ENCODE data around the gene SBF2.
A peak's percentile ranks its signal among the peaks of the same experiment; 100 is the strongest.

The SBF2 gene

DNA sequence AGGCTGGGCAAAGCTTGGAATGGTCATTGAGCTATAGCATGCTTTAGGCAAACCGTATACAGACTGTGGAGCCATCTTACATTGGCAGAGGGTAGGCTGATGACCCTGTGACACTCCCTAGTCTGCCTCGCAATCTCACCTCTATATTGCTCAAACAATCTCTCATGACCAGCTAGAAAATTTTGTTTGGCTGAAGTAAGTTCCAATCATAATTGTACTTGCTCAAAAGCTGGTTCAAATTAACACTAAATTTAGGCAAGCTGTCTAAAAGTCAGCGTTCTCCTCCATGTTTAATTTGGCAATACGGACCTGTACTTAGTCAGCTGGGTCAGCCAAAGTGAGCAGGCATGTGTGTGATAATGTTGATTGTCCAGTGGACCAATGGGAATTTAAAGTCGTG, 497.2 kb downstream of the SBF2 start:
- no peak for DNase-seq

DNA sequence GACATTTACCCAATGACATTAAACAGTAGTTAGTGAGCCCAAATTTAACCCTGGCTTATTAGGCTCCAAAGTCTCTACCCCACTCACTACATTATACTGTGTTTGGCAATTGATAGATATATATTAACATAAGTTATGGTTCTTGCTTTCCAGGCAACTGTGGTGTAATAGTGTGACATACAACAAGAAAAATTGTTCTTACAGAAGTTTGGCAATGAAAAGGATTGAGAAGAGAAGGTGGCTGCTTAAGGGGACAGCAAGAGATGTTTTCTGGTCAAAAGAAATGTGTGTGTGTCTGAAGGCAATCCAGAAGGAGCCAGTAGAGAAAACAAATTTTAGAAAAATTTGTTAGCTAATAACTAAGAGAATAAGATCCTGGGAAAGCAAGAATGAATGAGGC, 497.8 kb downstream of the SBF2 start:
- DNase-seq = no peak

DNA sequence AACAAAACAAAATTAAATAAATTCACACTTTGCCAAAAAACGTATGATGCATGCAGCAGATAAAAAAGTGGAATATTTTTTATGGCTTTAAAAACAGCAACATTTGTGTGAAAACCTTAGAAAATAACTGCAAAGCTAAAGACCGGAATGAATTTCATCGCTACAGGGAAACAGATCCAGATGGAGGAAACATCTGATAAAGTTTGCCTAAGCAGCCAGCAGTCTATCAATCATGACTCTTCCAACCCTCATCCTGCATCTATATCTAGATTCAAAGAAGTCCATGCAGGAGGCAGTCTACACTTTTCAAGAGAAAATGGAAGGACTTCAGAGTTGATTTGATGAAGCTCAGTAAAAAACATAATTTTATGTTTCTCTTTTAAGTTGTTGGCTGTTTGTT, 503.3 kb downstream of the SBF2 start:
- DNase-seq = no peak

DNA sequence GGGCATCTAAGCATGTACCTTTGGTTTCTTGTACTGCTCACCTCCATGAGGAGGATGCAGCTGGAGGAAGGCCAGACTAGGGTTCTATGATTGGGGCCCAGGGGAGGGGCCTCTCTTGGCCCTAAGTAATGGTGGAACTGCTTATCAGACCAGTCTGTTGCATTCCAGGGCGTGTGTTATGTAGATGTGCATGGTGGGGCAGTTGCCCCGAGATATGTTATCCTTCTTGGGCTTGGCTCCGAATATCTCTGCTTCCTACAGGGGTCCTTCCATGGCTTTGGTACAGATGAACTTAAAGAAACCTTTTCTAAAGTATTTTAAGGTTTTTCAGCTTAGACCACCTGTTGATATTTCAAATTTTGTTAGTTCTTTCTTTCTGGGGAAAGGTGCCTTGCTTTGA, 504.1 kb downstream of the SBF2 start:
- no peak for DNase-seq

DNA sequence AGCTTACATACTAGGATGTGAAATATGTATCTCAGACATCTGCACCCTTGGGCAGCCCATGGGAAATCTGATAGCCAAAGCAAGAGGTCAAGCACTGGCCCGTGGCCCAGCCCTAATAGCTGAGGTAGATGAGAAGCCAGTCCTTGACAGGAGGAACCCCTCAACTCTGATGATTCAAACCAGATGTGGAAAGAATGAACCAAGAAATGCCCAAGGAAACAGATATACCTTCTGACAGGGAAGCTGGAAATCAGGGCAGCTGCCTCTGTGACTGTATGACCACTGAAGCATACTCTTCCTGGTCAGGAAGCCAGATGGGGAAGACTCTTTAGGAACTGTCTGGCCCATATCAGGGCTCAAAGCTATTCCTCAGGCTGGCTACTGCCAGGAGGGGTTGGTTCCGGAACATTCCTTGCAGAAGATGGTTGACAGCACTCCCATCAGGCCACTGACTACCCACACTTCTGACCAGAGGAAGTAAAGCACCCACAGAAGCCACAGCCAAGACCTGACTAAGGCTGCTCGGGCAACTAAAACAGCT, 506.0 kb downstream of the SBF2 start:
- DNase-seq = peak in 1 of 2 donors; percentile 13

DNA sequence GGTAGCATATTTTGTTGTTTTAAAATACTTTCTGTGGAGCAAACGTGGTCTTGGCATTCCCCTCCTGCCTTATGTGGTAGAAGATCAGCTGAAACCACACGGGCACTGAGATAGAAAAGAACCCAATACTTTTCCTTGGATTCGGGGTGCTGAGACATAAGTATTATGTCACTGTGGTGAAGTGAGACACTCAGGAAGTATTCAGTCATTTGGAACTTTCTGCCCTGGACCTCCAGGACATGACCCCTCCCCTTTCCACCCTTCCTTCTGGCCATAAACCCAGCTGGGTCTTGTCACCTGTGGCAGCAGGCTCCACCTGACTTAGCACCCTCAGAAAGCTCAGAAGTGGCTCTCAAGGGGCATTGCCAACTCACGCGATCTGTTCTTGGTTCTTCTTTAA, 506.8 kb downstream of the SBF2 start:
- no peak for DNase-seq

DNA sequence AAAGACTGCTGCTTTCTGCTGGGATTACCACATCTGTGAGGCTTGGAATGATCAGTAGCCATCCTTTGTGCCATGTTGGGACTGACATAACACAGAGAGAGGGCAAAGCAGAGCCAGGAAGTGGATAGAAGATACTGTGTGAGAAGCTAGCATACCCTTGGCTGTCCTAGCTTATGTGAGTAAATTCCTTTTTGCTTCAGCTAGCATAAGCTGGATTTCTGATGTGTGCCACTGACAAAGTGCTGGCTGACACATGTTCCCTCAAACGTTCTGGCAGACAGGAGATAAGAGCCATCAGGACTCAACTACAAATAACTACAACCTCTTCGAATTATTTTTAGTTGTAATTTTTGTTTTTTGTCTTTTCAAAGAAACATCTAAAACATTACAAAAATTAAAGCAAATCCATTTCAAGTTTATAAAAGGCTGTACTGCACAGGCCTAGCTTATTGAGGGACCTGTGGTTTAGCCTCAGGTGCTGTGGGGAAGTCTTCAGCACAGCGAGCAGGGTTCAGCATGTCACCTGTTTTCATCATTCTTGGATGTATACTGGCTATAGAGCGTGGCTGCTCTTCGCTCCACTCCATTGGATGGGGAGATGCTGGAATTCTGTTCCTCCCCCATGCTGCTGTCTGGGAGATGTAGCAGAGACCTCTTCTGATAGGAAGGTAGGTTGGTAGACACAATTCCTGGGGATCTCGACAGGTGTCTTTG, 509.3 kb downstream of the SBF2 start:
- no peak for DNase-seq

DNA sequence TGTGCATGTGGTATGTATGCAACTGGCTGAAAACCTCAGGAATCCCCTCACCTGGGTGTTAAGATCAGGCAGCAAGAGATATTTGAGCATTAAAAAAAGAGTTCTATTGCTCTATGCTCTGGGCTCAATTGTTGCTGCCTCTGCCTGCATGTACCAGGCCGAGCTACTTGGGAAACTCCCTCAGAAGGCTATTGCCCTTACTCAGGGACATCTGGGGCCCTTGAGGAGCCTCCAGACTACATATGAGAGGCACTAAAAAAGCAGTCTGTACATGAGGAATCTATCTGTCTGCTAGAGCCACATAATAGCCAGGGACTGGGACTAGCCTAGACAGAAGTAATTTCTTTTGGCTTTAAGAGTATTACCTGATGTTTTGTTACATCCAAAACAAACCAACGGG, 510.0 kb downstream of the SBF2 start:
- no peak for DNase-seq

DNA sequence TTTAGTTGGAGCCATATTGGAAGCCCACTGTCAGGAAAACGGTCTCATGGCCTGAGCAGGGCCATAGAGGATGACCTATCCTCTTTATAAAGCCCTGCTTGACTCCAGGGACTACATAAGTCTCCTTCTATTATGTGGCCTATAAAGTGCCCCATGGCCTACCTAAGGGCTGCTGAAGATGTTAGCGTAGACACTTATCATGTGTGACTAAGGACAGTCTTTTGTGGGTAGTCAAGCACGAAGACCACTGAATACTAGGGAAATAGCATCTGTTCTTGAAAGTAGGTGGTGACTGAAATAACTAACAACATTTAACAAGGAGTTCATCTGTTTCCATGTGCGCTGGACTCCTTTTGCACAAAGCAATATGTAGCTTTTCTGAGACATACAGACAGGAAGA, 513.1 kb downstream of the SBF2 start:
- DNase-seq = no peak

DNA sequence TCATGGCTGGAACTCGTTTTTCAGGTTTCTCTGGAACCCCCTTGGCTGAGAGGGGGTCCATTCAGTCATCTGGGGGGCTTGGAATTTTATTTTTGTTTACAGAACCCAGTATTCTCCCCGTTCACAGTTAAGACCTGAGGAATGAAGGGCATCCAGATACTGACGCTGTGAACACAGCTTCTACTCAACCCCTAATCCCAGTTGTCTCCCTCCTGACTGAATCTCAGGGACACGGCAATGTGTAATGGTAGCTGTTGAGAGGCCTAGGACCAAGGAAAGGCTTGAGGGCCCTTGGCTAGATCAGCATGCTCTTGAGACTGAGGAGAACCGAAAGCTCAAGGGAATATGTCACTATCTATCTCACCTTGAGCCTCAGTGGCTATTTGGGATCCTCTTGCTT, 516.5 kb downstream of the SBF2 start:
- DNase-seq = no peak

DNA sequence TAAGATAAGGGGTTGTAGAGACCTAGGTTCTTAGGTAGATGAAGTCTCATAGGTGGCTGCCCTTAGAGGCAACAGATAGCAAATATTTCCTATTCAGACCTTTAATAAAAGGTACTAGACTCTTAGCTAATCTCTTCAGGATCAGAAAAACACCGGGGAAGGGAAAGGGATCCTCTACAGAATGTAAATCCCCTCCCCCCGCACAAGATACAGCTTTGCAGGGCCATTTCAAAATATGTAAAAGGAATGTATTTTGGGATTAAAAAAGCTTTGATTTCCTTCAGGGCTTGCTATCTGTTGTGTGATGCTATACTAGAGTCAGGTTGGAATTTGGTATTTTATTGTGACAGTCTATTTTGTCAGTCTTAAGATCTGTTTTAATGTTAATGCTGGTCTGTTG, 517.0 kb downstream of the SBF2 start:
- DNase-seq = no peak

DNA sequence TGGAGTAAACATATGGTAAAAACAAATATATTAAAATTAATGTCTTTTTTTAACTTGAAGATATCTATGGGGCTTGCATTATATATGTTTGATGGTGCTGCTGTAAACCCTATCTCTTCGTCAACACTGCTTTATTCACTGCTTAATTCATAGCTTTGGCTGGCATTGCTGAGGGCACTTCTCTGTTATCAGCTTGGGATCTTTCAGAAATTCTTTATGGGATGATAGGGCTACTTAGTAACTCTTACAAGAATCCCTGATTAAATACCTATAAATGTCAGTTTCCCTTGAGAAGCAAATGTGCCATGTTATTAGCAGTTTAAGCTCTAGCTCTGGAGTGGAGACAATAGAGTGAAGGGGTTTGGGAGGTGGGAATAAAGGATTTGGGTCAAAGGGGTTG, 517.8 kb downstream of the SBF2 start:
- no peak for DNase-seq

DNA sequence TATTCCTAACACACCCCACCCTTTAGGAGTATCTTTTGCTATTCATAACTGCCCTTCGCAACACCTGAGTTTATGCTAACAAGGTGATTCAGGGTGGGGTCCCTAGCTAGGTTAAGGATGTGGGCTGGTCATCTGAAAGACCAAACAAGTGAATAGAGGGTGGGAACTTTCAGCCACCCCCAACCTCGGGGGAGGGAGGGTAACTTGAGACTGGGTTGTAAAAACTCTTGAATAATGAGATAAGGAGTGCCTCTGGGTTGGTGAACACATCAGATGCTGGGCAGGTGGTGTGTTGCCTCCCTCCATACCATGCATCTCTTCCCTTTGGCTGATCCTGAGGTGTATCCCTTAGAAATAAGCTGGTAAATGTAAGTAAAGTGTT, 518.6 kb downstream of the SBF2 start:
- no peak for DNase-seq

DNA sequence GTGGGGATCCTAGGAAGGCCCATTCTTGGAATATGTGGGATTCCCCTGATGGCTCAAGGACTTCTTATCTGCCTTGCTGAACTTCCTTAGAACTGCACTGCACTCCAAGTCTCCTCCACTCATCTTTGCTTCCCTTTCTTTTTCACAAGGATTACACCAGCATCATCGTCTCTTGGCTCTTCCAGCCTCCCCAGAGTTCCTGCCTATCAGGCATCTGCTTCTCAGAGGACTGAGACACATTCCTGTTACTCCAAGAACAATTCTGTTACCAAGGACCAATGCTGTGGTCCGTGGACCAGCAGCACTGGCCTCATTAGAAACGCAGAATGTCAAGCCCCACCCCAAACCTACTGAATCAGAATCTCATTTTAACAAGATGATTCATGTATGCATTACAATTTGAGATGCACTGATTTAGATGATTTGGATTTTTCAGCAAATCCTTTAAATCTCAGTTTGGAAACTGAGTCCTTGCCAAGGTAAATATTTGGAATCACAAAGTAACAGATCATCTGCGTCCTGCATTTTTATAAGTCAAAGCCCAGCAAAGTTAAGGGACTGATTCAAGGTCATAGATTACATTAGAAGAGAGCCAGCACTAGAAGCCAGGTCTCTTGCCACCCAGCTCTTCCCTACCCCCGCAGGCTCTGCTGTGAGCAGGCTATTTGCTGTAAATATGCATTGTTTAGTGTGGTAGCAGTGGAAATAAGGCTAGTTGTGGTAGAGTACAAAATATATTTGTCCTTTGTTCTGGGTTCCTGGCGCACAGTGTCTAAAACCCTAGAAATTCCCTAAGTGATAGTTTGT, 519.2 kb downstream of the SBF2 start:
- DNase-seq = no peak

DNA sequence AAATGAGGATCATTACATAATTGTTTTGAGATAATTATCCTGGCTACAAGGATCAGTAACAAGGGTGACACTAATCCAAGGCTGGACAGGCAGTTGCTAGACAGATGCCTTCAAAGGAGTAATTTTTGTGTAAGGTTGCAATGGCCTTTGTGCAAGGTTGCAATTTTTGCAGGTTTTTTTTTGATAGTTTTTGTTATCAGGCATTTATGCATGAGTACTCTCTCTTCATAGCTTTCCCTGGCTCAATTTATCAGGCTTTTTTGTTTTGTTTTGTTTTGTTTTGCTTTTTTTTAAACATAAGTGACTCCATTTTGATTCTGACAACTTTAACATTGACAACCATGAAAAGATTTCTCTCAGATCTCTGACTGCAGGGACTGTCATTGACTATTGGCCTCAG, 519.9 kb downstream of the SBF2 start:
- no peak for DNase-seq

DNA sequence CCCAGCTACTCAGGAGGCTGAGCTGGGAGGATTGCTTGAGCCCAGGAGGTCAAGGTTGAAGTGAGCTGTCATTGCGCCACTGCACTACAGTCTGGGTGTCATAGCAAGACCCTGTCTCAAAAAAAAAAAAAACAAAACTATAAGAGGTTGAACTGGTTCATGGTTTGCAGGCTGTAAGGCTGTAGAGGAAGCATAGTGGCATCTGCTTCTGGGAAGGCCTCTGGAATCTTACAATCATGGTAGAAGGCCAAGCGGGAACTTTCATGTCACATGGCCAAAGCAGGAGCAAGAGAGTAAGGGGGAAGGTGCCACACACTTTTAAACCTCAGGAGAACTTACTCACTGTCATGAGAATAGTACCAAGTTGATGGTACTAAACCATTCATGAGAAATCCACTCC, 520.5 kb downstream of the SBF2 start:
- DNase-seq = no peak

DNA sequence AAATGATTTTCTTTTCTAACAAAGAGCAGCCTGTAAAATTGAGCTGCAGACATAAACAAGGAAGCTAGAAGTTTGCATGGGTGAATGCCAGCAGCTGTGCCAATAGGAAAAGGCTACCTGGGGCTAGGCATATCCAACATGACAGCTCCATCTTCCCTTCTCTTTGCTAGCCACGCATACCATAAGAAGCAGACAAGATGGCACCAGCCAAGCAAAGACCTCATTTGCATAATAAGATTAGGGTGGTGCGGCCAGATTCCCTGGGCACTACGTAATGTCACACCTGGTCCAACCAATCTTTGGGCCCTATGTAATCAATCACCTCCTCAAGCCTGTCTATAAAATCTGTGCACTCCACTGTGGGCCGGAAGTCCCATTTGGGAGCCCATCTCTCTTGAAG, 521.8 kb downstream of the SBF2 start:
- no peak for DNase-seq

DNA sequence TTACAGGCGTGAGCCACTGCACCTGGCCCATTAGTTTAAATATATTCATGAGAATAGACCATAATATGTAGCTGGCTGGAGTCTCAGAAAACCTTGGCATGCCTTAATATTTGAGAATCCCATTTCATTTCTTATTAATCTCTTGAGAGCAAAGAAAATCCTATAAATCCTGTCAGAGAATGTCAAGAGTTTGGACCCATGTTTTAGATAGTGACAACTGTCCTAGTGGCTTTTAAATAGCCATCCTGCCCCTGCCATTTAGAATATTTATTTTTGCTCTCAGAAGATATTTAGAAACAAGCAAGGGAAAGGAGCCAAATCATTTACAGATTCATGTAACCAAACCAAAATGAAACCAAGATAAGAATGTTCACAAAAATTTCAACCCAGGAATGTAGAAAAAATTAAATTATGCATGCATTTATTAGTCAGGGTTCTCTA, 522.9 kb downstream of the SBF2 start:
- DNase-seq = no peak

DNA sequence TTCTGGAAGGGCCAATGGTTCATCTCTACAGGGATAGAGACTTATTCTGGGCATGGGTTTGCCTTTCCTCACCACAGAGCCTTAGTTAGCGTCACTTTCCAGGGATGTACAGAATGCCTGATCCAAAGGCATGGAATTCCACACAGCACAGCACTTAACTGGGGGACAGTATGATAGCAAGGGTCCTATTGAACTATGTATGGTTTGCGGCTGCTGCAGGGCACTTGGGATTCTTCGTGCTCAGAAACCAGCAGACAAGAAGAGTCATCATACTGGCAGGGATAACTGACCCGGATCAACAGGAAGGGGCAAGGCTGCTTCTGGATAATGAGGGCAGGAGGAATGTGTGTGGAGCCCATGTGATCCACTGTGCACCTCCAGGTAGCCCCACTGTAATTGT, 524.4 kb downstream of the SBF2 start:
- no peak for DNase-seq

DNA sequence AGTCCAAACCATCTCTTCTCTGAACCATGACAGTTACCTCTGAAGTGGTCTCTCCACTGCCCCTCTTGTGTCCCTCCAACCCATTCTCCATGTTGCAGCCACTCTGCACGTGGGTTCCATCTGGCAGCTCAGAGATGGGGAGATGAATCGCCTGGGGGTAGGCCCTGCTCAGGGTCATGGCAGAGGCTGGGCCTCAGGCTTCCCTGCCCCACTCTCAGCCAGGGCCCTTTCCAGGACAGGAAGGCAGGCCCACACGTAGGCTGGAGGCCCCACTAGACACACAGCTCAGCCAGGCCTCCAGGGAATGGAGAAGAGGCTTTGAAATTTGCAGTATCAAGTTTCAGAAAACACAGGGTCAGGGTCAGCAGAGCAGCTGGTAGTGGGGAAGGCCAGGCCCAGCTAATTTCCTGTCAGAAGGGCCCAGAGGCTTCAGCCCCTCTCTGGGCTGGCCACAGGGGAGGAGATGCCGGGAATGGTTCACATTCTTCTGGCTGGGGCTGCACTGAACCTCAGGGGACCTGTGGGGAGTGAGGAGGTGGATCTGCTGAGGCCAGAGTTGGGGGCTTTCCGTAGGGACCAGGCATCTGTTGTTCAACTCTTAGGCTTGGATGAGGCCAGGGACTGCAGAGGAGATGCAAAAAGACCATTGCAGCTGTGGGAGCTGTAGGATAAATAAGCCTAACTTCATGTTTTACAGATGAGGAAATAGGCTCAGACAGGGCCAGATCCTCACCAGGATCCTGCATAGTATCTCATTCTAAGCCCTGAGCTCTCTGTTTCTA, 528.5 kb downstream of the SBF2 start:
- DNase-seq = no peak

DNA sequence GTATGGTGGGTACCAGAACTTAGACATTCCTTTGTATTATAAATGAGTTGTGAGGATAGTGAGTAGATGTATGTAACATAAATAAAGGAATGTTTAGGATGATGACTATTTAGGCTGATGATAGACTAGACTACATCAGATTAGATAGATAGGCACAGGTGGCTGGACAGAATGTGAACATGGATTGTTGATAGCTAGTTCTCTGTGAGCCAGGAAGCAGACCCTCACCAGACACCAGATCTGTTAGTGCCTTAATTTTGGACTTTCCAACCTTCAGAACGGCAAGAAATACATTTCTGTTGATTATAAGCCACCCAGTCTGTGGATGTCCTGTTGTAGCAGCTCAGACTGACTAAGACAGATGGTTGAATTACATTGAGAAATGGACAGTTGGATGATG, 530.7 kb downstream of the SBF2 start:
- DNase-seq = no peak

DNA sequence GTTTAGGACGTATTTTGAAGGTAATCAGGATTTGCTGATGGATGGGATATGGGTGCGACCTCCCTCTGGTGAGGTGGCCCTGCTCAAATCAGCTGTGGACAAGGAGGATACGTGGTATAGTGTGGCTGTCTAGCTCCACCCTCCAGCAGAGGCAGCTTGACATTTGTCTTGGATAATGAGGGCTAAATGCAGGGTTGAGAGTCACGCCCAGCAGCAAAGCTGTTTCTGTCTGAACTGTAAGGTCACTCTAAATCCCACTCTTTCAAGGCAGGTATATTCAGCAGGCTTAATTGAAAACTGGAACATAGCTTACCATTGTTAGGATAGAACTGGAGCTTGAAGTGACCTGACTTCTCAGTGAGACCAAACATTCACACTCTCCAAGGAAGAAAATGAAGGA, 531.5 kb downstream of the SBF2 start:
- DNase-seq = no peak

DNA sequence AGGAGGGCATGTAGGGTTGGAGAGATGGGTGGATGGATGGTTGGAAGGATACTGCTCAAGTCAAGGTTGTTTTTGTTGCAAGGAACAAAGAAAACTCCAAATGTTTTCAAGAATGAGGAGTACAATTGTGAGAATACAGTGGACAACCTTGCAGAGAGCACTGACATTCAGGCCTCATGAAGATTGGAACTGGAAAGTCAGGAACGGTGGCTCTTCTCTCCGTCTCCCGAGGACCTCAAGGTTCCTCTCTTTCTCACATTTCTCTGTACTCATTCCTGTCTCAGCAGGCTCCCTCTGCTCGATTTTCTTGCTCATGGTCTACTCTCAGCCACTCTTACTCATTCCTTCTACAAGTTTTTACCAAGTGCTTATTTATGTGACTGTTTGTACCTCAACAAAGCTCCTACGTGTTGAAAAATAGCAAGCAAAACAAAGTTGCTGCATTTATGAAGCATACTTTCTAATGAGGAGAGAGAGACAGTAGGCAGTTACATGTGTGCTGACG, 532.5 kb downstream of the SBF2 start:
- DNase-seq = no peak
